ENCODE measurements around the gene CD93.

DNA sequence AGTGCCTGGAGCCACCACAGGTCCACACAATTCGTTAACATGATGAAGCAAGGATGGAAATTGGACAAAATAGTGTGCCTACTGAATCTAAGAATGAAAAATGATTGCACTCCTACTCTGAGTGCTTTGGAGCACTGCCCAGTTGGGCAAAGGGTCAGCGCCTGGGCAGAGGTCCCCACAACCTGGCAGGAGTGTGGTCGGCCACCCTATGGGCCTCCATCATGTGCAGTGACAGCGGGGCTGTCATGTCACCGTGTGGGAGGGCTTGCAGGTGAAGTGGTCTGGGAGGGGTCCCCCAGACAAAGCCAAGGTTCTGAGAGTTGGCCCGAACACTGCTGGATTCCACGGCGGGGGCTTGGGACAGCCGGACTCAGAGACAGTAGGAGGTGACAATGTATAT, 36.2 kb upstream of the CD93 start:
- TF ChIP-seq, protein P1, sequence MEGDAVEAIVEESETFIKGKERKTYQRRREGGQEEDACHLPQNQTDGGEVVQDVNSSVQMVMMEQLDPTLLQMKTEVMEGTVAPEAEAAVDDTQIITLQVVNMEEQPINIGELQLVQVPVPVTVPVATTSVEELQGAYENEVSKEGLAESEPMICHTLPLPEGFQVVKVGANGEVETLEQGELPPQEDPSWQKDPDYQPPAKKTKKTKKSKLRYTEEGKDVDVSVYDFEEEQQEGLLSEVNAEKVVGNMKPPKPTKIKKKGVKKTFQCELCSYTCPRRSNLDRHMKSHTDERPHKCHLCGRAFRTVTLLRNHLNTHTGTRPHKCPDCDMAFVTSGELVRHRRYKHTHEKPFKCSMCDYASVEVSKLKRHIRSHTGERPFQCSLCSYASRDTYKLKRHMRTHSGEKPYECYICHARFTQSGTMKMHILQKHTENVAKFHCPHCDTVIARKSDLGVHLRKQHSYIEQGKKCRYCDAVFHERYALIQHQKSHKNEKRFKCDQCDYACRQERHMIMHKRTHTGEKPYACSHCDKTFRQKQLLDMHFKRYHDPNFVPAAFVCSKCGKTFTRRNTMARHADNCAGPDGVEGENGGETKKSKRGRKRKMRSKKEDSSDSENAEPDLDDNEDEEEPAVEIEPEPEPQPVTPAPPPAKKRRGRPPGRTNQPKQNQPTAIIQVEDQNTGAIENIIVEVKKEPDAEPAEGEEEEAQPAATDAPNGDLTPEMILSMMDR (IDR thresholded peaks at IDR 0.05 in 4 of 5, conservative IDR thresholded peaks at IDR 0.05 in 1 of 5) = no peak
- no peak for TF ChIP-seq POLR2A (IDR thresholded peaks at IDR 0.05)
